Measurements from ENCODE around the gene KLHL36.

The KLHL36 gene

DNA sequence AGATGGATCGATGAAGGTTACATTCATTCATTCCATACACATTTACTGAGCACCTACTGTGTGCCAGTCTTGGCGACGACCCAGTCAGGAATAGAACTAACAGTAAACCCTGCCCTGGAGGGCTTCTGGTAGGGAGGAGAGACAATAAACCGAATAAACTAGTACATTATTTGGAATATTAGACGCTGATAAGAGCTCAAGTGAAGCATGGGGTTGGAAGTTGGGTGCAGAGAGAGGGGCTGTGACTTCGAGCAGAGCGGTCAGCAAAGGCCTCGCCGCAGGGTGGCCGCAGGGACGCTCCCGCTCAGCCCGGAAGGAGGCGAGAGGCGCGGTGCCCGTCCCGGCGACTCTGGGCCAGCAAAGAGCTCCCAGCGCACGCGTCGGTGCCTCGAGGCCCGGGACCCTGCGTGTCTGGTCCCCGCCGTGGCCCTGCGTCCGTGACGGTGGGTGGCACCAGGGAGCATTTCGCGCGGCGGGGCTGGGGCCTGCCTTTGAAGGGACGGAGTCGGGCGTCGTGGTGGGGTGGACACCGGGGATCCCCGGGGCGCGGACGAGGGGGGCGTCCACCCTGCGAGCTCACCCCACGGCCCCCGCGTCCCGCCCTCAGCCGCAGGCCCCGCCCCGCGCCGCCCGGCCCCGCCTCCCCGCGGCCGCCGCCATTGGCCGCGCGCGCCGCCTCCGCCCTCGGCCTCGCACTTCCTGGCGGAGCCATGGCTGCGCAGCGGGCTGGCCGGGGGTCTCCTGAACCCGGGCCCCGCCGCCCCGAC, at the start of gene KLHL36:
TSS of gene KLHL36 (plus strand) at position 684 of the 767 bp plus-strand sequence. CDS start 2,357 bp downstream, outside the sequence.
- Histone ChIP-seq H3K4me1 (ENCODE audit: insufficient read depth, low read length) (peaks cover 15% of the 10 kb centered on the region), H3K36me3 (ENCODE audit: insufficient read depth, low read length) (peaks cover 18% of the 10 kb centered on the region), H3K27me3 (ENCODE audit: control insufficient read depth in 1 of 2, insufficient read depth in 2 of 2, low read length in 2 of 2) (no peaks in the 10 kb centered on the region), H3K9ac (ENCODE audit: low read length) (peak within 1 kb of the TSS; percentile 45), H3K9me3 (ENCODE audit: low read length) (no peaks in the 10 kb centered on the region), H3K27ac (ENCODE audit: low read depth, low read length) (peak within 1 kb of the TSS; percentile 95), H3K4me3 (ENCODE audit: low read depth in 1 of 2, low read length in 2 of 2) (peak within 1 kb of the TSS; percentile 66 to 68)

DNA sequence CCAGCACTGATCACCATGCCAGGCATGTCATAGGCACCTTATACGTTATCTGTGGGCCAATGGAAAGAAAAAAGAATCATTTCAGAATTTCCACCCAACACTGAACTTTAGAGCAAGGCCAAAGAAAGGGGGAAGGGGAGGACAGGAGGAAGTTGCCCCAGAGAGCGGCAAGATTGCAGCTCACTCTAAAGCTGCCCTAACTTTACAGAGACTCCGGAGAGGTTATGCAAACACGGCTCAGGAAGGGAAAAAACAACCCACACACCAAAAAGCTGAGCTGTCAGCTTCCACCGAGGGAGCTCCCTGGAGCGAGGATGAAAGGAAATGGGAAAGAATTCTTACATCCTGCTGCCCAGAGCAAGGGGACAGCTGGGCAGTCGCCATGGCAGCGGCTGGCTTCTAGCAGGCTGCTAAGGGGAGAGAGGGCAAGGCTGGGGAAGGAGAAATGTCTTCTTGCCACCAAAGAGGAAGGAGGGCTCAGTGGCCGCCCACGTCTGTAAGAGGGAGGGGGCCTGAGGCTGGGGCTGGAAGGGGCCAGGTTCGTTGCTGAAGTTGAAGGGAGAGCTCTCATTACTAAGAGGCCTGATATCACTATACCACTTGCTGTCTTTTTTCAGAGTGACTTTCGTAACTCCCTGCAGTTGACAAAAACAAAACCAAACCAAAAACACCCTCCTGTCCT, 48.6 kb upstream of the KLHL36 start:
- no peaks in the 10 kb centered on the region for H3K9me3 ChIP-seq (ENCODE audit: low read length)
- H3K9ac ChIP-seq (ENCODE audit: low read length), result peak overlapping the region; percentile 50
- H3K4me1 ChIP-seq (ENCODE audit: insufficient read depth, low read length), result peaks cover 44% of the 10 kb centered on the region
- peak overlapping the region in 1 of 2 donors; percentile 38 for H3K4me3 ChIP-seq (ENCODE audit: low read depth in 1 of 2, low read length in 2 of 2)
- peak overlapping the region; percentile 45 for H3K27ac ChIP-seq (ENCODE audit: low read depth, low read length)
- no peaks in the 10 kb centered on the region for H3K27me3 ChIP-seq (ENCODE audit: control insufficient read depth in 1 of 2, insufficient read depth in 2 of 2, low read length in 2 of 2)
- H3K36me3 ChIP-seq (ENCODE audit: insufficient read depth, low read length), result no peaks in the 10 kb centered on the region

DNA sequence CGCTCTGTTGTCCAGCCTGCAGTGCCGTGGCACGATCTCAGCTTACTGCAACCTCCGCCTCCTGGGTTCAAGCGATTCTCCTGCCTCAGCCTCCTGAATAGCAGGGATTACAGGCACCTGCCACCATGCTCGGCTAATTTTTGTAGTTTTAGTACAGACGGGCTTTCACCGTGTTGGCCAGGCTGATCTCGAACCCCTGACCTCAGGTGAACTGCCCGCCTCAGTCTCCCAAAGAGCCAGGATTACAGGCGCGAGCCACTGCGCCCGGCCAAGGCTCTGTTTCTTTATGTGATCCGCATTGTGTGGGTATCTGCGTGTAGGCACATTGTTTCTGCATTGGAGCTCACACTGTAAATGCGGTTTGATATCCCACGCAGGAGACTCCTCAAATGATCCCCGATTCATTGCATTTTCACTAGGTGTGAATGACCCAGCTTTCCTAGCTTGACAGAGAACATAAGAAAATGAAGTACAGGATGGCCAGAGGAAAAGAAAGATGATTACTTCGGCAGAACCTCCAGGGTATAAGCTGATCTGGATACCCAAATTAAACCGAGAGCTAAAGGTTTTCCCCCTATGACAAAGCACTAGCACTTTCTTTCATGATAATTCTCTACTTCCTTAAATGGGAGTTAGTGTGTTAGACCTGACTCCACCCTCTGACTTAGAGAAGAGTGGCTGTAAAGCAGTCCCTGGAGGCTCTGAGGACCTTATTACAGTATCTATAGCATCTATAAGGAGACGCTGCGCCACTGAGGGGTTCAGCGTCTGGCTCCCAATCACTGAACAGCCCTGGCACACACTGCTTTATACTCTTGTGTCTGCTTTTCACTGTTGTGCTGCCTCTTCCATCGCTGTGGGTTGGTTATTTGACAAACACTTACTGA, 47.7 kb upstream of the KLHL36 start:
- H3K9me3 ChIP-seq (ENCODE audit: low read length), result no peaks in the 10 kb centered on the region
- no peaks in the 10 kb centered on the region for H3K27me3 ChIP-seq (ENCODE audit: control insufficient read depth in 1 of 2, insufficient read depth in 2 of 2, low read length in 2 of 2)
- peak overlapping the region; percentile 45 for H3K27ac ChIP-seq (ENCODE audit: low read depth, low read length)
- H3K4me3 ChIP-seq (ENCODE audit: low read depth in 1 of 2, low read length in 2 of 2), result peak overlapping the region in 1 of 2 donors; percentile 0
- no peak overlapping the region for H3K9ac ChIP-seq (ENCODE audit: low read length)
- no peaks in the 10 kb centered on the region for H3K36me3 ChIP-seq (ENCODE audit: insufficient read depth, low read length)
- H3K4me1 ChIP-seq (ENCODE audit: insufficient read depth, low read length), result peaks cover 44% of the 10 kb centered on the region

- Histone ChIP-seq H3K9ac (ENCODE audit: low read length) (peak overlapping the region; percentile 42), H3K9me3 (ENCODE audit: low read length) (no peaks in the 10 kb centered on the region), H3K27ac (ENCODE audit: low read depth, low read length) (peak overlapping the region; percentile 10), H3K36me3 (ENCODE audit: insufficient read depth, low read length) (no peaks in the 10 kb centered on the region), H3K27me3 (ENCODE audit: control insufficient read depth in 1 of 2, insufficient read depth in 2 of 2, low read length in 2 of 2) (no peaks in the 10 kb centered on the region), H3K4me1 (ENCODE audit: insufficient read depth, low read length) (peaks cover 39% of the 10 kb centered on the region), H3K4me3 (ENCODE audit: low read depth in 1 of 2, low read length in 2 of 2) (peak overlapping the region; percentile 22 to 38)
These were observed 45.0 kb upstream of the KLHL36 start for GRCh38 chr16:84603140-84603816.

GRCh38 chr16:84603940-84604339, 44.4 kb upstream of the KLHL36 start:
- Histone ChIP-seq H3K27me3 (ENCODE audit: control insufficient read depth in 1 of 2, insufficient read depth in 2 of 2, low read length in 2 of 2) (no peaks in the 10 kb centered on the region), H3K4me3 (ENCODE audit: low read depth in 1 of 2, low read length in 2 of 2) (no peak overlapping the region), H3K36me3 (ENCODE audit: insufficient read depth, low read length) (no peaks in the 10 kb centered on the region), H3K27ac (ENCODE audit: low read depth, low read length) (no peak overlapping the region), H3K9ac (ENCODE audit: low read length) (no peak overlapping the region), H3K4me1 (ENCODE audit: insufficient read depth, low read length) (peaks cover 38% of the 10 kb centered on the region), H3K9me3 (ENCODE audit: low read length) (no peaks in the 10 kb centered on the region)

DNA sequence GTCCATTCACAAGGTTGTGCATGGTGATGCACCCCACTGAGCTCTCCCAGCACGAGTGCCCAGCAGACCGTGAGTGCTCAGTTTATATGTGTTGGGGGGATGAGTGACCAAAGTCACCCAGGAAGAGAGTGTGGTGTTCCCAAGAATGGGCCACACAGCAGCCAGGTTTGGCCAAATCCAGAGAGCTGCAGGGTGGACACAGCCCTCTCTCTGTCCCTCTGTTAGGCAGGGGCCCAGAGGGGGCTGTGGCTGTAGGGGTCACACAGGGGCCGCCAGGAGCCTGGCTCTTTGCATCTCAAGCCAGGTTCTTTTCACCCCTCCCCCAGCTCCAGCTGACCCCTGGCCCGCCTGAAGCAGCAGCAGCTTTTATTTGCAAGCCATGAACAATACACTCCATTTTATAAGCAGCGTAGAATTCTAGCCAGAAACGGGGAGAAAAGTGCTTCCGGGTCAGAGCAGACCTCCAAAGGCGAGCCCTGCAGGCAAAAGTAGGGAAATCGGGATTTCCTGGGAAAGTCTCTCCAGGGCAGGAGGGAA, 43.8 kb upstream of the KLHL36 start:
- Histone ChIP-seq H3K9ac (ENCODE audit: low read length) (no peak overlapping the region), H3K27ac (ENCODE audit: low read depth, low read length) (no peak overlapping the region), H3K9me3 (ENCODE audit: low read length) (no peaks in the 10 kb centered on the region), H3K4me1 (ENCODE audit: insufficient read depth, low read length) (peaks cover 32% of the 10 kb centered on the region), H3K4me3 (ENCODE audit: low read depth in 1 of 2, low read length in 2 of 2) (no peak overlapping the region), H3K36me3 (ENCODE audit: insufficient read depth, low read length) (no peaks in the 10 kb centered on the region), H3K27me3 (ENCODE audit: control insufficient read depth in 1 of 2, insufficient read depth in 2 of 2, low read length in 2 of 2) (no peaks in the 10 kb centered on the region)

GRCh38 chr16:84605339-84605848, 42.9 kb upstream of the KLHL36 start:
- Histone ChIP-seq H3K36me3 (ENCODE audit: insufficient read depth, low read length) (no peaks in the 10 kb centered on the region), H3K9ac (ENCODE audit: low read length) (no peak overlapping the region), H3K9me3 (ENCODE audit: low read length) (no peaks in the 10 kb centered on the region), H3K4me3 (ENCODE audit: low read depth in 1 of 2, low read length in 2 of 2) (no peak overlapping the region), H3K27ac (ENCODE audit: low read depth, low read length) (no peak overlapping the region), H3K4me1 (ENCODE audit: insufficient read depth, low read length) (peaks cover 23% of the 10 kb centered on the region), H3K27me3 (ENCODE audit: control insufficient read depth in 1 of 2, insufficient read depth in 2 of 2, low read length in 2 of 2) (no peaks in the 10 kb centered on the region)

DNA sequence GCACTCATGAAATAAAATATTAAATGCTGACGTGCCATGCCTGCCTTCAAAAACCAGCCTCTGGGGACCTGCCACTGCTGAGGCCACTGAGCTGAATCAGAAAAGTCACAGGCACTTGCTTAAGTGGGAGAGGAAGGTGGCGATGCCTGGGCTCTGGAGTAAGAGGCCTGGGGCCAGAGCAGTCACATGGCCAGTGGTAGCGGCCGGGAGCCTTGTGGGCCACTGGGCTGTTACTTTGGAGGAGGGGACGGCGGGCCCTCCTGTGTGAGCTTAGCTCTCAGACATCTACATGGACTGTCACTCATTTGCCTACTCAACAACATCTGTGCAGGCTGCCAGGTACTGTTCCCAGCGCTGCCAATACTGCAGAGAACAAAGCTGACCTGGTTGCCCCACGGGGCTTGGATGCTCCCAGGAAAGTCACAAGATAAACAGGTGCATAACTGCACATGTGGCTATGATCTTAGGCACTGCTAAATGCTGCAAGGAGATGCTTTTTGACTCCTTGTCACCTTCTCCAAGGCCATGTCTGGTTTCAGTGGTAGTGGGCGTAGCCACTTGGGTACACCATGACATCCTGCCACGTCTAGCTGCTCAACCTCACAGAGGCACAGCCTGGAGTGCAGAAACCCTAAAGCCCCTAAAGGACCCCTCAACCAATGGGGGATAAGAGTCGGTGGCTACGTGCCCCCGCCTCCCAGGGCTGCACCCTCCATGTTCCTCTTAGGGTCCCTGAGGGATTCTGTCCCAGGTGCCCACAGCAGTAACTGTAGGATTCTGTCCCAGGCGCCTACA, 42.0 kb upstream of the KLHL36 start:
- no peaks in the 10 kb centered on the region for H3K9me3 ChIP-seq (ENCODE audit: low read length)
- H3K4me3 ChIP-seq (ENCODE audit: low read depth in 1 of 2, low read length in 2 of 2), result no peak overlapping the region
- H3K9ac ChIP-seq (ENCODE audit: low read length), result no peak overlapping the region
- H3K27ac ChIP-seq (ENCODE audit: low read depth, low read length), result no peak overlapping the region
- H3K36me3 ChIP-seq (ENCODE audit: insufficient read depth, low read length), result no peaks in the 10 kb centered on the region
- peaks cover 23% of the 10 kb centered on the region for H3K4me1 ChIP-seq (ENCODE audit: insufficient read depth, low read length)
- H3K27me3 ChIP-seq (ENCODE audit: control insufficient read depth in 1 of 2, insufficient read depth in 2 of 2, low read length in 2 of 2), result no peaks in the 10 kb centered on the region

GRCh38 chr16:84607061-84607460, 41.2 kb upstream of the KLHL36 start:
- H3K27ac ChIP-seq (ENCODE audit: low read depth, low read length), result no peak overlapping the region
- H3K4me3 ChIP-seq (ENCODE audit: low read depth in 1 of 2, low read length in 2 of 2), result no peak overlapping the region
- H3K4me1 ChIP-seq (ENCODE audit: insufficient read depth, low read length), result peaks cover 27% of the 10 kb centered on the region
- no peaks in the 10 kb centered on the region for H3K9me3 ChIP-seq (ENCODE audit: low read length)
- H3K27me3 ChIP-seq (ENCODE audit: control insufficient read depth in 1 of 2, insufficient read depth in 2 of 2, low read length in 2 of 2), result no peaks in the 10 kb centered on the region
- H3K9ac ChIP-seq (ENCODE audit: low read length), result no peak overlapping the region
- H3K36me3 ChIP-seq (ENCODE audit: insufficient read depth, low read length), result no peaks in the 10 kb centered on the region

DNA sequence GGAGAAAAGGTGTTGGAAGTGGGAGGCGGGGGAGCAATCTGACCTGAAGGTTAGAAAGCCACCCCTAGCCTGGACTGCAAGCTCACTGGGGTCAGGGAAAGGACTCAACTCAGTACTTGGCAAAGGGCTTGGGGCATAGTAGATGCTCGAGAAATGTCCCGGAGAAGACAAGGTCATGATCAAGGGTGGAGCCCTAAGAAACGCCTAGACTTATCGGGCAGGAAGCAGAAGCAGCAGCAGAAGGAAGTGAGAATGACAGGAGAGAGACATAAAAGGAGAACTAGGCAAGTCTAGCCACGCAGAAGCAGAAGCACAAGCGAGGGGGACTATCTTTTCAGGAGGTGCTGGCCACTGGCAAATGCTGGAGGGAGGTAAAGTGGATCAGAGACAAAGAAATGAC, 40.6 kb upstream of the KLHL36 start:
- Histone ChIP-seq H3K27ac (ENCODE audit: low read depth, low read length) (no peak overlapping the region), H3K4me3 (ENCODE audit: low read depth in 1 of 2, low read length in 2 of 2) (no peak overlapping the region), H3K4me1 (ENCODE audit: insufficient read depth, low read length) (peaks cover 30% of the 10 kb centered on the region), H3K9me3 (ENCODE audit: low read length) (no peaks in the 10 kb centered on the region), H3K36me3 (ENCODE audit: insufficient read depth, low read length) (no peaks in the 10 kb centered on the region), H3K27me3 (ENCODE audit: control insufficient read depth in 1 of 2, insufficient read depth in 2 of 2, low read length in 2 of 2) (no peaks in the 10 kb centered on the region), H3K9ac (ENCODE audit: low read length) (no peak overlapping the region)

Data from muscle layer of colon (tissue), 2 donors.